ENCODE measurements around the gene PDGFA.

The PDGFA gene

GRCh38 chr7:534075-534474 is 14.4 kb upstream of the PDGFA start:
- no peak for DNase-seq

- no peak for DNase-seq
These were observed 13.6 kb upstream of the PDGFA start for GRCh38 chr7:533266-533665.

- DNase-seq: no peak
These were observed 12.9 kb upstream of the PDGFA start for GRCh38 chr7:532379-533143.

GRCh38 chr7:531777-532176 is 12.1 kb upstream of the PDGFA start:
- no peak for DNase-seq

GRCh38 chr7:528451-528850 is 8.8 kb upstream of the PDGFA start:
- DNase-seq: no peak

GRCh38 chr7:527723-528122 is 8.1 kb upstream of the PDGFA start:
- DNase-seq: no peak

DNA sequence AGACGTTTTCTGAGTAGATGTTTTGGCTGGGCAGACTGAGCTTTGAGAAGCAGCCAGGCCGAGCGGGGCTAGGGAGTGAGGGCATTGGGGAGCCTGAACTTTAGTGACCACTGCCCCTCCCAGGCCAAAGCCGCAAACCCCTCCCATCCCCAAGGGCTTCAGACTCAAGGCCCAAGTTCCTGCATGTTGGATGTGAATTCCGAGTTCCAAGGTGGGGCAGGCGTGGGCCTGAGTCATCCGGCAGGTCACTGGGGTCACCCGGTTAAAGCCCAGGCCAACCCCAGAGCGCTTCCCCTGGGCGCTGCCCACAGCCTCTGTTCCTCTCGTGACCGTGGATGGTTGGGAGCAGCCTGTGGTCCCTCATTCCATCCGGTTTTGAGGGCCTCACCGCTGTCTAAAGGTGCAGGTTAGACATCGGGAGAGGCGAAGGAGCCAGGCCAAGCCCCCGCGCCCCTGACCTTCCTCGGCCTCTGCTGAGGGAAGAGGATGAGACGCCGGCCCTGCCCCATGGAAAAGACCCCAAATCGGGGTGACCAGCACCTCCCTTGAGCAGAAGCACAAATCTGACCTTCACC is 6.9 kb upstream of the PDGFA start:
- DNase-seq: no peak

DNA sequence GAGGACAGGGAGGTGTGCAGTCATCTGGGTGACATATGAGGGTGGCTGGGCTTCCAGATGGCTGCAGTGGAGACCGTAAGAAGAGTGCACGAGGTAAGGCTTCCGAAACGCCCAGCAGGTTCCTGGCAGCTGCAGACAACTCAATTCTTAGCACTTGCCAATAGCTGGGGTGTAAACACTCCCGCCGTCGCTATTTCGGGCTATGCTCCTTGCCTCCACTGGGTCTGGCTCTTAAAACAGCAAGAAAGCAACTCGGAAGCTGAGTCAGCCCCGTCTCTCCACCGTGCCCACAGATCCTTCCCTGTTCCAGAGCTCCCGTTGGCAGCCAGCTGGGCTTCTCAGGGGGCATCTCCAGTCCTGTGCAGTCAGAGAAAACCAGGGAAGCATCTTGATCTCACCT is 6.1 kb upstream of the PDGFA start:
- no peak for DNase-seq

DNA sequence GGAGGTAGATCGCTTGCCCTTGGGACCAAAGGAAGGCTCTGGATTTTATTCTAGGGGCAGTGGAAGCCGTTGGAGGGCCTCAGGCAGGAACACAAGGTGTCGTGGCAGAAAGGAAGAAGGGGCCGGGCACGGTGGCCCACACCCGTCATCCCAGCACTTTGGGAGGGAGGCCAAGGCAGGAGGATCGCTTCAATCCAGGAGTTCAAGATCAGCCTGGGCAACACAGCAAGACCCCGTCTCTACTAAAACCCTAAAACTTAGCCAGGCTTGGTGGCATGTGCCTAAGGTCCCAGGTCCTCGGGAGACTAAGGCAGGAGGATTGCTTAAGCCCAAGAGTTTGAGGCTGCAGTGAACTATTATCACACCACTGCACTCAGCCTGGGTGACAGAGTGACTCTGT is 5.2 kb upstream of the PDGFA start:
- DNase-seq: no peak

- no peak for DNase-seq
These were observed 4.0 kb upstream of the PDGFA start for GRCh38 chr7:523347-524336.

- DNase-seq: no peak
These were observed 3.3 kb upstream of the PDGFA start for GRCh38 chr7:522951-523314.

DNA sequence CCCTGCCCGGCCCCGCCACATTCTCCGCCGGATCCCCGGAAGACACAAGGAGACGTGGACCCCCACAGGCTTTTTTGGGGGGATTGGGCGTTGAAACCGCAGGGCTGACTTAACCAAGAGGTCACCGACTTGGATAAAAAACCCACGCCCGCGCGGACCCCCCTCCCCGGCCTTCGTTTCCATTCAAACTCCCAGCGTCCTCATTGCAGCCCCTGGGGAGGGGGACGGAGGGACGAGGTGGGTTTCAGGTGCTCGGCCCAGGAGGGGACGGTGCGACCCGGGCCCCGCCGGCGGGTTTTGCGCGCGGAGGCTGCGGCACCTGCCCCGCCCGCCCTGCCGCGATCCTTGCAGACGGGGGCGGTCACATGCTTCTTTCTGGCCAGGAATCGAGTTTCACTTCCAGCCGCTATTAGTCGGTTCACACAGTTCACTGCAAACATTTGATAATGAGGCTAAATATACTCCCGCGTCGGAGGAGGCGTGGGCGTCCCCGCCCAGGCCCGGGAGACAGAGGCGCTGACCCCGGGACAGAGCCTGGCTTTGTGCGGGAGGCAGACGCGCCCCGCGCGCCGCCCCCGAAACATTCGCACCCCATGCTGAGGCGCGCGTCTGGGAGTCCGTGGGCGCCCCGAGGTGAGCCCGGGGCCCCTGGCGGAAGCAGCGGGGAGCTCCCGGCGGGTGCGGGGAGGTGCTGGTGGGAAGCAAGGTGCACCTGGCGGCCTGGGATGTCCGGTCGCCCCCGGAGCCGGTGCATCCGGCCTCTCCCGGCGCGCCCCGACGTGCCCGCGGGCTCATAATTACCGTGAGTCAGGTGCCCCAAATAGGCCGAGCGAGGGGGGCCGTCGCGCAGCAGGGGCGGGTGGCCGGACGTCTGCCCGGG is 2.7 kb upstream of the PDGFA start:
- no peak for DNase-seq

- DNase-seq: peak; percentile 64
These were observed 1.8 kb upstream of the PDGFA start for GRCh38 chr7:521221-522070.

DNA sequence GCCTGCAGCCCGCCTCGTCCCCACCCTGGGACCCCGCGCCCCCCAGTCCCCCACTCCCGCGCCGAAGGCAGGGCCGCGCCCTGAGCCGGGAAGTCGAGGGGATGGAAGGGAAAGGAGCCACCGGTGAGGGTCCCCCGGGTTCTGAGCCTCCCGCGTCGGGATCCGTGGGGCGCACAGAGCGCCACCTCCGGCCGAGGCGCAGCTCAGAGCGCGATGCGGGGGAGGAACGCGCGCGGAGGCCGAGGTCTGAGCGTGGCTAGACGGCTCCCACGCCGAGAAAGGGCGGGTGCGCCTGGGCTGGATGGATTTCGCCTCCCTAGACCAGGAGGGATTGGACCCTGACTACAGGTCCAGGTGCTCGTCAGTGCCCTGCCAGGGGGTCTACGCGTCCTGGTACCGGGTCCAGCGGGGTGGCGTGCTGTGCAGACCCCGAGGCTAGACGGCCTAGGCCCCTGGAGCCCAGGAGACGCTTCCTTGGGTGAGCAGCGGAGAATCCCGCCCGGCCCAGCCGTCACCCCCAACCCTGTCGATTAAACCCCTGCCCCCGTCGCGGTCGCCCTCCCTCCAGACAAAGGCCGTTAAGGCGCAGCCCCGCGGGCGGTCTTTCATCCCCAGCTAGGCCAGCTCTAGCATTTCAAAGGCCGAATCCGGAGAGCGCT is 986 bp upstream of the PDGFA start:
- DNase-seq: no peak

DNA sequence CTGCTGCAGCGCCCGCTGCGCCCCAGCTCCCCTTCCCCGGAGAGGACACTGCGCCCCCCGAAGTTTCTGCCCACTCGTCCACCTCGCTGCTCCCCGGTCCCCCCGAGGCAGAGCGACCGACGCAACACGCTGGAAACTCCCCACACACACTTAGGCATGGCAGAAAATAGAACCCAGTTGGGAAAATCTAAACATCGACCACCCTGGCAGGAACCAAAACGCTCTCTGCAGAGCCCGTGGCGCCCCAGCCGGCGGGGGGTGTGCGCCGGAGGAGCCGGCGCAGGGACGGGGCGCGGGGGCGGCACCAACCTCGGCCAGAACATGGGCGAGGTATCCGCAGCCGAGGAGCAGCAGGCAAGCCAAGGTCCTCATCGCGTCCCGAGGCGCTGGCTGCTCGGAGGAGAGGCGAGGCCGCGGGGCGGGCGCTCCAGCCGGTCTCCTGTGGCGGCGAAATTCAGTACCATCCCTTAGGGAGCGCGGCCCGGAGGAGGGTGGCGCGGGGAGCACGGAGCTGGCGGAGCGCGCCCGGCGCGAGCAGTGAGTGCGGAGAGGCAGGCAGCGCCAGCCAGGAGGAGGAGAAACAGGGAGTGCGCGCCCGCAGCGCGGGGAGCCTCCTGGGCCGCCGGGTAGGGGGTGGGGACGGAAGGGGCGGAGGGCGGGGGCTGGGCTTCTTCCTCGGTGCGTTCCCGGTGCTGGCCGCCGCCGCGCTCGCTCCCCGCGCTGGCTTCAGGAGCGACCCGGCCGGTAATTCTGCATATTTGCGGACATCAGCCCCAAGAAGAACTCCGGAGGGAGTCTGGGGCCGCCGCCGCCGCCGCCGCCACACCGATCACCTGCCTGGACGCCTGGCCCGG is 789 bp downstream of the PDGFA start:
- DNase-seq: peak; percentile 72

- DNase-seq: peak; percentile 60
These were observed 1.6 kb downstream of the PDGFA start for GRCh38 chr7:517774-518629.

GRCh38 chr7:516606-517456 is 2.8 kb downstream of the PDGFA start:
- DNase-seq: peak; percentile 71

- DNase-seq: no peak
These were observed 3.4 kb downstream of the PDGFA start for GRCh38 chr7:516216-516605.

All from activated CD8-positive, alpha-beta memory T cell treated with anti-CD3 and anti-CD28 coated beads, Interleukin-2, amount 50 U/mL, for 48 hours (primary cell).